Upper lobe of left lung (tissue), 6 donors: ENCODE results near the gene LGALS12. TPM values are rescaled to one million over a fixed set of nuclear protein-coding genes. Genes with fewer than 3 reads are reported as not detected.

Experiments
- ATAC-seq, 2 donors: fragments of 200-7000 bp; cut with Tn5 transposase; one replicate each; pipeline ENCODE4 v1.9.1; 2022; ENCODE audit warnings: mild to moderate bottlenecking in 2 of 2, moderate library complexity in 2 of 2; ENCODE audit not compliant: low FRiP score in 2 of 2
- DNase-seq, 2 donors: peaks; one replicate each; pipeline ENCODE4 v3.0.0-alpha.2; 2019 to 2020
- H3K27ac ChIP-seq, 4 donors: fragments of 200-600 bp; sonication (generic); one replicate each; pipeline ENCODE4 v1.5.1; 2016 to 2019
- H3K27me3 ChIP-seq, 4 donors: fragments of 200-600 bp; sonication (generic); one replicate each; pipeline ENCODE4 v1.5.1; 2017 to 2019
- H3K36me3 ChIP-seq, 4 donors: fragments of 200-600 bp; sonication (generic); one replicate each; pipeline ENCODE4 v1.5.1; 2016 to 2019
- H3K4me1 ChIP-seq, 4 donors: fragments of 200-600 bp; sonication (generic); one replicate each; pipeline ENCODE4 v1.5.1; 2018 to 2019
- H3K4me3 ChIP-seq, 4 donors: fragments of 200-600 bp; sonication (generic); one replicate each; pipeline ENCODE4 v1.5.1; 2017 to 2019; ENCODE audit warnings: mild to moderate bottlenecking in 2 of 4, moderate library complexity in 1 of 4
- H3K9me3 ChIP-seq, 4 donors: fragments of 200-600 bp; sonication (generic); one replicate each; pipeline ENCODE4 v1.5.1; 2018 to 2019
- EP300 ChIP-seq, 4 donors: sonication (generic); formaldehyde crosslinking; IDR thresholded peaks; one replicate each; pipeline ENCODE4 v1.5.1; 2017; ENCODE audit warnings: antibody characterized with exemption in 4 of 4, control low read depth in 2 of 4
- POLR2A ChIP-seq, 4 donors: fragments of 450-650 bp; IDR thresholded peaks; one replicate each; pipeline ENCODE4 v1.5.1; 2016 to 2017; ENCODE audit warnings: antibody characterized with exemption in 4 of 4, mild to moderate bottlenecking in 2 of 4
- POLR2AphosphoS5 ChIP-seq, 2 donors: sonication (generic); formaldehyde crosslinking; IDR thresholded peaks; one replicate each; pipeline ENCODE4 v1.5.1; 2017; ENCODE audit warnings: antibody characterized with exemption in 2 of 2
- WGBS, 2 donors: methylation state at CpG; one replicate each; pipeline ENCODE4 v1.1.5; 2017 to 2018; 5-methylcytosine and 5-hydroxymethylcytosine counted together
- total RNA-seq, 6 donors: library from RNA; depleted of rRNA in 4 of 6; stranded (reverse); fragments of >200 nt in 4 of 6; gene quantifications; one replicate each; pipeline versions ENCODE4 v1.1.0 to v1.2.1, GENCODE V29; 2016 to 2021
- TF ChIP-seq, protein P1 (sequence below), 6 experiments: fragments of 450-650 bp in 4 of 6; fragments of 200-600 bp in 2 of 6; sonication (generic) in 2 of 6; IDR thresholded peaks; one replicate each; pipeline ENCODE4 v1.5.1; 2016 to 2019; ENCODE audit warnings: antibody characterized with exemption in 6 of 6
- donor health status: DM: no; HTN: no; CAD: no; lungs with moderate emphysema.
- donor health status: DM: no; HTN: yes; CAD: no; lungs with severe emphysema.

The LGALS12 gene
- total RNA-seq, 6 donors from 2014 or later = 0.61 to 1.8 (median 0.76) TPM; not detected in 2

DNA sequence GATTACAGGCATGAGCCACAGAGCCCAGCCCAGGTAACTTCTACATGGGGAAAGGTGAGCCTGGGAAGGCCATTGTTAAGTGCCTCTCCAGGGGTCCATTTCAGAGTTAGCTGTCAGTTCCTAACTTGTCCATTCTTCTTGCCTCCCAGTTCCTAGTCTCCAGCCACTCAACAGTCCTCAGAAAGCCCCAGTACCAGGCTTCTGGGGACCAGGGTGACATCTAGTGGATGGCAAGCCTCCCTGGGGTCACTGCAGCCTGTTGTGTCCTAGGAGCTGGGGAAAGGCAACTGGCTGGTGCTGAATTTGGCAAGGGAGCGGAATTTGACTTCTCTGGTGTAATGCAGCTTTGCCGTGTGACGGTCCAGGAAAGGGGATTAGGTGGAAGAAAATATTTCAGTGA lies 2.1 kb downstream of the LGALS12 start:
- 72 to 74% methylated on average over 3 of the region's 3 CpGs for WGBS, 2 donors
- TF ChIP-seq, protein P1, sequence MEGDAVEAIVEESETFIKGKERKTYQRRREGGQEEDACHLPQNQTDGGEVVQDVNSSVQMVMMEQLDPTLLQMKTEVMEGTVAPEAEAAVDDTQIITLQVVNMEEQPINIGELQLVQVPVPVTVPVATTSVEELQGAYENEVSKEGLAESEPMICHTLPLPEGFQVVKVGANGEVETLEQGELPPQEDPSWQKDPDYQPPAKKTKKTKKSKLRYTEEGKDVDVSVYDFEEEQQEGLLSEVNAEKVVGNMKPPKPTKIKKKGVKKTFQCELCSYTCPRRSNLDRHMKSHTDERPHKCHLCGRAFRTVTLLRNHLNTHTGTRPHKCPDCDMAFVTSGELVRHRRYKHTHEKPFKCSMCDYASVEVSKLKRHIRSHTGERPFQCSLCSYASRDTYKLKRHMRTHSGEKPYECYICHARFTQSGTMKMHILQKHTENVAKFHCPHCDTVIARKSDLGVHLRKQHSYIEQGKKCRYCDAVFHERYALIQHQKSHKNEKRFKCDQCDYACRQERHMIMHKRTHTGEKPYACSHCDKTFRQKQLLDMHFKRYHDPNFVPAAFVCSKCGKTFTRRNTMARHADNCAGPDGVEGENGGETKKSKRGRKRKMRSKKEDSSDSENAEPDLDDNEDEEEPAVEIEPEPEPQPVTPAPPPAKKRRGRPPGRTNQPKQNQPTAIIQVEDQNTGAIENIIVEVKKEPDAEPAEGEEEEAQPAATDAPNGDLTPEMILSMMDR (IDR thresholded peaks at IDR 0.05) = peak in 3 of 6 experiments; percentile 33 to 44 (median 38)
- TF ChIP-seq EP300 (IDR thresholded peaks at IDR 0.05) (no peak), POLR2AphosphoS5 (IDR thresholded peaks at IDR 0.05) (no peak), POLR2A (IDR thresholded peaks at IDR 0.05) (no peak)
- no peak overlapping the region for H3K4me3 ChIP-seq
- H3K27me3 ChIP-seq = no peaks in the 10 kb centered on the region
- peaks cover 12 to 33% (median 30%) of the 10 kb centered on the region in 4 donors for H3K4me1 ChIP-seq
- no peaks in the 10 kb centered on the region for H3K9me3 ChIP-seq
- DNase-seq = peak in 1 of 2 donors; percentile 75
- no peak overlapping the region for H3K27ac ChIP-seq
- peak in 1 of 2 donors; percentile 40 for ATAC-seq
- no peaks in the 10 kb centered on the region for H3K36me3 ChIP-seq

- TF ChIP-seq EP300 (IDR thresholded peaks at IDR 0.05) = no peak
- TF ChIP-seq, protein P1 (IDR thresholded peaks at IDR 0.05) = no peak
- no peak for TF ChIP-seq POLR2AphosphoS5 (IDR thresholded peaks at IDR 0.05)
- no peak for TF ChIP-seq POLR2A (IDR thresholded peaks at IDR 0.05)
- no peaks in the 10 kb centered on the region for H3K27me3 ChIP-seq
- H3K4me1 ChIP-seq = peaks cover 12 to 33% (median 30%) of the 10 kb centered on the region in 4 donors
- H3K9me3 ChIP-seq = no peaks in the 10 kb centered on the region
- H3K4me3 ChIP-seq = no peak overlapping the region
- H3K36me3 ChIP-seq = no peaks in the 10 kb centered on the region
- no peak overlapping the region for H3K27ac ChIP-seq
- DNase-seq (peak in 1 of 2 donors; percentile 50), ATAC-seq (no peak)
- 83 to 89% methylated on average over 12 of the region's 12 CpGs for WGBS, 2 donors
Measured at GRCh38 chr11:63508745-63509144, 2.9 kb downstream of the LGALS12 start.

- TF ChIP-seq POLR2A (IDR thresholded peaks at IDR 0.05) = no peak
- no peak for TF ChIP-seq EP300 (IDR thresholded peaks at IDR 0.05)
- TF ChIP-seq, protein P1 (IDR thresholded peaks at IDR 0.05) = no peak
- TF ChIP-seq POLR2AphosphoS5 (IDR thresholded peaks at IDR 0.05) = no peak
- no peaks in the 10 kb centered on the region for H3K9me3 ChIP-seq
- WGBS, 2 donors = 73 to 90% methylated on average over 3 to 7 of the region's 7 CpGs
- no peaks in the 10 kb centered on the region for H3K27me3 ChIP-seq
- H3K4me3 ChIP-seq = no peak overlapping the region
- ATAC-seq (peak in 1 of 2 donors; percentile 78), DNase-seq (peak in 1 of 2 donors; percentile 78)
- H3K4me1 ChIP-seq = peaks cover 5 to 20% (median 17%) of the 10 kb centered on the region in 4 donors
- no peaks in the 10 kb centered on the region for H3K36me3 ChIP-seq
- H3K27ac ChIP-seq = no peak overlapping the region
Measured at GRCh38 chr11:63510360-63511047, 4.6 kb downstream of the LGALS12 start.

- H3K36me3 ChIP-seq = no peaks in the 10 kb centered on the region
- ATAC-seq (no peak), DNase-seq (peak in 1 of 2 donors; percentile 51)
- H3K27ac ChIP-seq = no peak overlapping the region
- 86 to 87% methylated on average over 9 to 11 of the region's 11 CpGs for WGBS, 2 donors
- no peak overlapping the region for H3K4me3 ChIP-seq
- no peaks in the 10 kb centered on the region for H3K9me3 ChIP-seq
- TF ChIP-seq POLR2AphosphoS5 (IDR thresholded peaks at IDR 0.05) = no peak
- TF ChIP-seq, protein P1 (IDR thresholded peaks at IDR 0.05) = no peak
- H3K27me3 ChIP-seq = no peaks in the 10 kb centered on the region
- H3K4me1 ChIP-seq = peaks cover 4 to 16% (median 11%) of the 10 kb centered on the region in 4 donors
Measured at GRCh38 chr11:63511048-63511748, 5.3 kb downstream of the LGALS12 start.
